ENCODE data around the gene SUGCT. TPM values are rescaled to one million over a fixed set of nuclear protein-coding genes. Genes with fewer than 3 reads are reported as not detected.

Gene SUGCT
- total and polyA plus RNA-seq, 2 of the 8 experiments (the other 6 are each of a cell fraction or from before 2014, with no cell fraction given) = 2.8 to 5.4 TPM

GRCh38 chr7:40162516-40162915 is 27.7 kb downstream of the SUGCT start:
- no peak overlapping the region for H2BK120ac ChIP-seq (replicated peaks; ENCODE audit: low read depth, low read length)
- H3K27me3 ChIP-seq (replicated peaks in 1 of 4; ENCODE audit: control insufficient read depth in 3 of 4, extremely low read depth in 1 of 4, insufficient read depth in 3 of 4, low read length in 3 of 4) = no peaks in the 10 kb centered on the region
- H3K56ac ChIP-seq (replicated peaks; ENCODE audit: insufficient read length, low read depth, low read length) = no peak overlapping the region
- no peak overlapping the region for H4K5ac ChIP-seq (ENCODE audit: insufficient read length, low read depth, low read length)
- WGBS, 2 experiments (ENCODE audit: extremely low coverage in 1 of 2, insufficient coverage in 1 of 2, insufficient read length in 1 of 2, insufficient replicate concordance in 2 of 2, low coverage in 1 of 2, low lambda C conversion rate in 2 of 2, missing lambda C conversion rate in 1 of 2) = 91% methylated on average over 2 of the region's 2 CpGs; no CpG with 5 or more reads in 1 of the 2 experiments
- no peaks in the 10 kb centered on the region for H3K9me3 ChIP-seq (ENCODE audit: insufficient read depth in 2 of 2, low read depth in 1 of 2, low read length in 1 of 2)
- H3K23ac ChIP-seq (ENCODE audit: insufficient read length) = no peak overlapping the region
- H4K8ac ChIP-seq (ENCODE audit: extremely low read depth, insufficient read depth, low read length) = no peak overlapping the region
- no peaks in the 10 kb centered on the region for H4K20me1 ChIP-seq (replicated peaks in 1 of 2; ENCODE audit: control insufficient read depth in 1 of 2, insufficient read depth in 2 of 2, low read length in 2 of 2)
- H4K91ac ChIP-seq (replicated peaks; ENCODE audit: insufficient read length, low read length) = no peak overlapping the region
- H2BK20ac ChIP-seq (ENCODE audit: low read length) = no peak overlapping the region
- no peak overlapping the region for H2BK5ac ChIP-seq (ENCODE audit: low read depth, low read length)
- no peak overlapping the region for H3K18ac ChIP-seq (ENCODE audit: extremely low read depth, low read length)
- no peaks in the 10 kb centered on the region for H3K23me2 ChIP-seq (ENCODE audit: low read depth, low read length)
- H3K4me3 ChIP-seq (ENCODE audit: extremely low read depth in 1 of 4, insufficient read depth in 2 of 4, low read depth in 3 of 4, low read length in 4 of 4) = no peak overlapping the region
- no peaks in the 10 kb centered on the region for H3K79me2 ChIP-seq (ENCODE audit: control insufficient read depth in 1 of 2, insufficient read depth in 2 of 2, low read length in 2 of 2)
- ChIA-PET POLR2A (ENCODE audit: partially characterized antibody) (no interaction called here), CTCF (ENCODE audit: partially characterized antibody) (interaction anchor here (0.8 kb wide), 1 partner anchor 11 kb away, joined by 3 read pairs; no protein-coding TSS in a partner anchor)
- H3K4me2 ChIP-seq (ENCODE audit: insufficient read depth in 1 of 2, low read depth in 2 of 2, low read length in 2 of 2) = no peak overlapping the region
- no peak for FAIRE-seq
- no peak overlapping the region for H2AK5ac ChIP-seq (ENCODE audit: low read depth, low read length)
- H2BK15ac ChIP-seq (ENCODE audit: low read length) = no peak overlapping the region
- no peak overlapping the region for H3K9ac ChIP-seq (replicated peaks in 1 of 4; ENCODE audit: extremely low read depth in 1 of 4, low read depth in 3 of 4, low read length in 3 of 4)
- no peak overlapping the region for H3K14ac ChIP-seq (ENCODE audit: insufficient read length)
- no peak for DNase-seq (ENCODE audit: low read depth in 1 of 2, low spot score in 2 of 2)
- no peaks in the 10 kb centered on the region for H3K79me1 ChIP-seq (ENCODE audit: low read depth, low read length)
- H2BK12ac ChIP-seq (ENCODE audit: low read depth, low read length) = no peak overlapping the region
- H2AFZ ChIP-seq (ENCODE audit: low read length) = no peak overlapping the region
- H3K4ac ChIP-seq (replicated peaks; ENCODE audit: insufficient read length, low read depth, low read length) = no peak overlapping the region
- H3K4me1 ChIP-seq (replicated peaks in 1 of 4; ENCODE audit: control insufficient read depth in 3 of 4, insufficient read depth in 4 of 4, low read length in 3 of 4) = no peaks in the 10 kb centered on the region
- H3K36me3 ChIP-seq (ENCODE audit: control insufficient read depth in 2 of 4, insufficient read depth in 4 of 4, low read length in 3 of 4) = no peaks in the 10 kb centered on the region
- H3K27ac ChIP-seq (ENCODE audit: low read depth, low read length) = no peak overlapping the region
- no peak for TF ChIP-seq KDM5A (IDR thresholded peaks at IDR 0.05; ENCODE audit: low read length)
- no peak for TF ChIP-seq RAD21 (IDR thresholded peaks at IDR 0.05 in 1 of 2, conservative IDR thresholded peaks at IDR 0.05 in 1 of 2; ENCODE audit: low read depth in 2 of 2, low read length in 2 of 2)
- no peak for TF ChIP-seq RBBP5 (IDR thresholded peaks at IDR 0.05; ENCODE audit: borderline replicate concordance, low read depth, low read length)
- TF ChIP-seq YY1 (IDR thresholded peaks at IDR 0.05; ENCODE audit: low read depth, low read length) = no peak
- TF ChIP-seq BRCA1 (IDR thresholded peaks at IDR 0.05; ENCODE audit: low read depth, low read length) = no peak
- TF ChIP-seq JUN (IDR thresholded peaks at IDR 0.05; ENCODE audit: low read depth, low read length) = no peak
- TF ChIP-seq SIX5 (IDR thresholded peaks at IDR 0.05; ENCODE audit: low read depth, low read length) = no peak
- TF ChIP-seq CBX8 (IDR thresholded peaks at IDR 0.05; ENCODE audit: borderline replicate concordance, low read depth, low read length) = no peak
- no peak for TF ChIP-seq SIN3A (conservative IDR thresholded peaks at IDR 0.05 in 1 of 2, IDR thresholded peaks at IDR 0.05 in 1 of 2; ENCODE audit: low read depth in 1 of 2, low read length in 2 of 2)
- no peak for TF ChIP-seq ATF2 (IDR thresholded peaks at IDR 0.05; ENCODE audit: low read length)
- no peak for TF ChIP-seq USF2 (IDR thresholded peaks at IDR 0.05; ENCODE audit: low read length)
